Endodermal cell (in vitro differentiated cells): ENCODE measurements around the gene LACRT. TPM values are rescaled to one million over a fixed set of nuclear protein-coding genes. Genes with fewer than 3 reads are reported as not detected.

ENCODE experiments used
- DNase-seq: peaks from one replicate; pipeline ENCODE4 v3.0.0-alpha.2; 2017
- H3K27ac ChIP-seq: 2 replicates; pipeline ENCODE4 v1.5.1; 2013; ENCODE audit warnings: mild to moderate bottlenecking, low read depth, low read length, moderate library complexity
- H3K27me3 ChIP-seq: 2 replicates; pipeline ENCODE4 v1.6.1; 2013; ENCODE audit warnings: mild to moderate bottlenecking, low read length, moderate library complexity; ENCODE audit not compliant: insufficient read depth, control insufficient read depth, poor library complexity, severe bottlenecking
- H3K36me3 ChIP-seq: 2 replicates; pipeline ENCODE4 v1.7.0; 2013; ENCODE audit warnings: mild to moderate bottlenecking, low read length, moderate library complexity; ENCODE audit not compliant: control insufficient read depth, insufficient read depth
- H3K4me1 ChIP-seq: one replicate; pipeline ENCODE4 v1.7.0; 2013; ENCODE audit warnings: low read length; ENCODE audit not compliant: control insufficient read depth, insufficient read depth
- H3K4me3 ChIP-seq: 2 replicates; pipeline ENCODE4 v1.5.1; 2013; ENCODE audit warnings: mild to moderate bottlenecking, low read length, moderate library complexity
- H3K9ac ChIP-seq: 2 replicates; pipeline ENCODE4 v1.6.1; 2013; ENCODE audit warnings: mild to moderate bottlenecking, low read length, moderate library complexity; ENCODE audit not compliant: poor library complexity, severe bottlenecking; ENCODE audit errors: extremely low read depth
- H3K9me3 ChIP-seq: 2 replicates; pipeline ENCODE4 v1.6.1; 2013; ENCODE audit warnings: mild to moderate bottlenecking, low read length, moderate library complexity; ENCODE audit not compliant: control insufficient read depth
- H3K27ac Mint-ChIP-seq: 2 replicates; pipeline ENCODE4 v1.8.0; 2020; ENCODE audit warnings: mixed read lengths
- H3K27me3 Mint-ChIP-seq: 2 replicates; pipeline ENCODE4 v1.8.0; 2021; ENCODE audit warnings: mild to moderate bottlenecking, mixed read lengths; ENCODE audit not compliant: insufficient read depth
- H3K36me3 Mint-ChIP-seq: 2 replicates; pipeline ENCODE4 v1.8.0; 2020; ENCODE audit warnings: low read depth, mixed read lengths
- H3K4me1 Mint-ChIP-seq: 2 replicates; pipeline ENCODE4 v1.8.0; 2020; ENCODE audit warnings: mixed read lengths
- H3K4me3 Mint-ChIP-seq: 2 replicates; pipeline ENCODE4 v1.8.0; 2020; ENCODE audit warnings: mild to moderate bottlenecking, moderate library complexity, mixed read lengths
- H3K9me3 Mint-ChIP-seq: 2 replicates; pipeline ENCODE4 v1.8.0; 2020; ENCODE audit warnings: mild to moderate bottlenecking, mixed read lengths
- CTCF ChIP-seq: fragments of 200-600 bp; sonication (generic); conservative IDR thresholded peaks from 2 replicates; pipeline ENCODE4 v1.5.0; 2021; ENCODE audit warnings: antibody characterized with exemption, mild to moderate bottlenecking
- WGBS, 2 experiments: methylation state at CpG; one replicate each; pipeline versions ENCODE4 v1.1.5 to v1.1.7; 2013; ENCODE audit warnings: missing lambda C conversion rate in 2 of 2, mixed read lengths in 1 of 2; ENCODE audit not compliant: insufficient coverage in 1 of 2, insufficient read length in 1 of 2; 5-methylcytosine and 5-hydroxymethylcytosine counted together
- total RNA-seq, 2 donors: library from RNA; stranded (reverse); fragmentation: NEBNext Ultra II Directional in 1 of 2; extraction: Animal tissue kit (Norgen Biotek cat#: 25700) in 1 of 2; gene quantifications; 2 replicates in 1 of 2; 3 replicates in 1 of 2; pipeline ENCODE4 v1.2.1, GENCODE V29; 2021

Gene LACRT
- total RNA-seq, 2 donors from 2014 or later: not detected

- Histone ChIP-seq H3K9me3 (no peaks in the 10 kb centered on the region), H3K9ac (no peak overlapping the region), H3K36me3 (no peaks in the 10 kb centered on the region), H3K27me3 (peaks cover 39% of the 10 kb centered on the region), H3K4me3 (no peak overlapping the region), H3K27ac (no peak overlapping the region), H3K4me1 (no peaks in the 10 kb centered on the region)
- Mint-ChIP-seq H3K4me3 (no peak overlapping the region), H3K4me1 (peaks cover 26% of the 10 kb centered on the region), H3K27ac (no peak overlapping the region), H3K9me3 (no peaks in the 10 kb centered on the region), H3K27me3 (peaks cover 69% of the 10 kb centered on the region), H3K36me3 (no peaks in the 10 kb centered on the region)
- WGBS, 2 experiments: 77 to 98% methylated on average over 6 of the region's 9 CpGs
- DNase-seq: no peak
- no peak for TF ChIP-seq CTCF
Measured at GRCh38 chr12:54584128-54584527, 50.6 kb downstream of the LACRT start.

- Mint-ChIP-seq H3K36me3 (no peaks in the 10 kb centered on the region), H3K27ac (no peak overlapping the region), H3K27me3 (peaks cover 68% of the 10 kb centered on the region), H3K9me3 (no peaks in the 10 kb centered on the region), H3K4me3 (no peak overlapping the region), H3K4me1 (peaks cover 22% of the 10 kb centered on the region)
- Histone ChIP-seq H3K27ac (no peak overlapping the region), H3K36me3 (no peaks in the 10 kb centered on the region), H3K4me3 (no peak overlapping the region), H3K4me1 (no peaks in the 10 kb centered on the region), H3K27me3 (peaks cover 35% of the 10 kb centered on the region), H3K9me3 (no peaks in the 10 kb centered on the region), H3K9ac (no peak overlapping the region)
- DNase-seq: no peak
- WGBS, 2 experiments: 72% methylated on average over 3 of the region's 4 CpGs; no CpG with 5 or more reads in 1 of the 2 experiments
- no peak for TF ChIP-seq CTCF
Measured at GRCh38 chr12:54583726-54584125, 51.0 kb downstream of the LACRT start.

- H3K4me3 Mint-ChIP-seq: no peak overlapping the region
- H3K27me3 Mint-ChIP-seq: peaks cover 63% of the 10 kb centered on the region
- Histone ChIP-seq H3K27ac (no peak overlapping the region), H3K36me3 (no peaks in the 10 kb centered on the region), H3K27me3 (peaks cover 16% of the 10 kb centered on the region), H3K9ac (no peak overlapping the region), H3K4me3 (no peak overlapping the region), H3K9me3 (no peaks in the 10 kb centered on the region), H3K4me1 (no peaks in the 10 kb centered on the region)
- no peaks in the 10 kb centered on the region for H3K36me3 Mint-ChIP-seq
- no peak for DNase-seq
- no peaks in the 10 kb centered on the region for H3K9me3 Mint-ChIP-seq
- H3K27ac Mint-ChIP-seq: no peak overlapping the region
- 88 to 94% methylated on average over 5 to 6 of the region's 6 CpGs for WGBS, 2 experiments
- TF ChIP-seq CTCF: no peak
- H3K4me1 Mint-ChIP-seq: peaks cover 12% of the 10 kb centered on the region
Measured at GRCh38 chr12:54581412-54581811, 53.3 kb downstream of the LACRT start.

Other genes starting within 250 kb of the LACRT start
- 100 to 1,000 TPM; 189 to 243 TPM for gene ITGA5, start 215.6 kb downstream of the LACRT start, total RNA-seq
- not detected for gene GTSF1, start 161.3 kb downstream of the LACRT start, total RNA-seq
- gene NCKAP1L, start 137.1 kb downstream of the LACRT start, total RNA-seq: 1 to 10 TPM; 2.1 to 2.5 TPM
- gene PDE1B, start 85.3 kb downstream of the LACRT start, total RNA-seq: 1 to 10 TPM; 1.1 to 1.6 TPM
- 10 to 100 TPM; 12.5 to 16.1 TPM for gene PPP1R1A, start 46.2 kb downstream of the LACRT start, total RNA-seq
- not detected for gene DCD, start 13.5 kb upstream of the LACRT start, total RNA-seq
- gene MUCL1, start 219.6 kb upstream of the LACRT start, total RNA-seq: not detected